HG03571 (cell line): ENCODE data around the gene YPEL2.
A peak's percentile ranks its signal among the peaks of the same experiment; 100 is the strongest.

Experiments used
- ATAC-seq: cut with Tn5 transposase; IDR thresholded peaks from one replicate; pipeline ENCODE4 v1.9.1; 2021; ENCODE audit not compliant: unreplicated experiment

YPEL2 gene

GRCh38 chr17:59330053-59330942 is 1.2 kb upstream of the YPEL2 start:
- no peak for ATAC-seq

DNA sequence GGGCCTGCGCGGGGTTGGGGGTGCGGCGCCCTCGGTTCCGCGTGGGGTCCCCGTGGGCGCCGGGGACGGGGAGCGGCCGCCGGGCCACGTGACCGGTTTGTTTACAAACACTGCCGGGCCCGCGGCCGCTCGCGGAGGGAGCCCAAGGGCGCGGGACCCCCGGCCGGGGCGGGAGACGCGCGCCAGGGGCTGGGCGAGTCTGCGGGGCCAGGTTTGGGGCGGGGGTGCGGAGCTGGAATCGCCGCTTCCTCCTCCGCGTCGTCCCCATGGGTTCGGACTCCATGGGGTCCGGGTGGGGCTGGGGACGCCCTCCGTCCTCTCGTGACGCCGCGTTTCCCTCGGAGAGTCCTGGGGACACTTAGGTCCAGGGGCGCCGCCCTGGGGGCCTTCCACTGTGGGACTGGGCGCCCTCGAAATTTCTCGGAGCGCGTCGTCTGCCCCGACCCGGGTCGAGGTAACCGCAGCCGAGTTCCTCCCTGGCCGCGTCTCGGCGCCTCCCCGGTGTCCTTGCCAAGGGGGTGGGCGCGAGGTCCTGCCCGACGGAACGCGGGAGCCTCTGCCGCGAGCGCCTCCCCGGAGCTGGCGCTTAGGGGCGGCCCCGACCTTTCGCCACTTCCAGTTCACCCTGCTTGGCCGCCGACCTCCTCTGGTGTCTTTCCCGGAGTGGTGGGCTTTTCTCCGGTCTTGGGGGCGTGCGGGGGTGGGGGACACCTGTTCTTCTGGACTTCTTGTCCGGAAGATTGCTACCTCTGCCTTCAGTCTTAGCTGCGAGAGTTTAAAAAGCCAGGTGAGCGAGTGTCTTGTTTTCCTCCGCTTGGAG is 684 bp downstream of the YPEL2 start:
- peak; percentile 25 for ATAC-seq

GRCh38 chr17:59332749-59333377 is 1.4 kb downstream of the YPEL2 start:
- ATAC-seq, result no peak

GRCh38 chr17:59333836-59334235 is 2.4 kb downstream of the YPEL2 start:
- no peak for ATAC-seq

DNA sequence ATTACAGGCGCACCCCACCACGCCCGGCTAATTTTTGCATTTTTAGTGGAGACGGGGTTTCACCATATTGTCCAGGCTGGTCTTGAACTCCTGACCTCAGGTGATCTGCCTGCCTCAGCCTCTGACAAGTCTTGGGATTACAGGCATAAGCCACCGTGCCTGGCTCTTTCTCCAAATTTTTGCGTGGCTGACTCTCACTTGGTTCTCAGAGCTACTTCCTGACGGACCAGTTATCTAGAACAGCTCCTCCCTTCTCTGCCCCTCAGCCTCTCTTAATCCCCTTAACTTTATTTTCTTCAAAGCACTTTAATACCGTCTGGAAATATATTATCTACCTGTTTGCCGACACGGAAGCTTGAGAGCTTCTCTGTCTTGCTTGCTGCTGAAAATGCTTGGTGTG is 4.2 kb downstream of the YPEL2 start:
- no peak for ATAC-seq

- ATAC-seq, result no peak
Observed at GRCh38 chr17:59337741-59338299, 6.4 kb downstream of the YPEL2 start.

- no peak for ATAC-seq
Observed at GRCh38 chr17:59338498-59338897, 7.0 kb downstream of the YPEL2 start.

DNA sequence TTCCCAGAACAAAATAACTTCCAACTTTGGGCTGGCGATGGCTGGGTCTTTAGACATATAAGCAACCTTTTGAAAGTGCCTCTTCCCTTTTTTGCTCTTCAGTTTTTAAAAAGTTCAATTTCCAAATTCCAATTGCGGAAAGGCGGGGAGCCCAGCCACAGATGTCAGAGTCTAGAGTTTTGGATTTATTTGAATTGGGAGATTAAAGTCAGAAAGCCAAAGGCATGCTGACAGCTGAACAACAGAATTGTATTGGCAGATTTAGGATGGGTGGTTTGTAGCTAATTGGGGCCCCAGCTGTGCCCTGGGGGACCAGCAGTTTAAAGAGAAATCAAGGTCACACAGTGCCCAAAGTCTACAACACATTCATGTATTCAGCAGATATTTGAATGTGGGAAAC is 10.5 kb downstream of the YPEL2 start:
- ATAC-seq, result no peak

GRCh38 chr17:59342681-59343131 is 11.3 kb downstream of the YPEL2 start:
- ATAC-seq, result no peak

GRCh38 chr17:59345476-59345875 is 14.0 kb downstream of the YPEL2 start:
- no peak for ATAC-seq

DNA sequence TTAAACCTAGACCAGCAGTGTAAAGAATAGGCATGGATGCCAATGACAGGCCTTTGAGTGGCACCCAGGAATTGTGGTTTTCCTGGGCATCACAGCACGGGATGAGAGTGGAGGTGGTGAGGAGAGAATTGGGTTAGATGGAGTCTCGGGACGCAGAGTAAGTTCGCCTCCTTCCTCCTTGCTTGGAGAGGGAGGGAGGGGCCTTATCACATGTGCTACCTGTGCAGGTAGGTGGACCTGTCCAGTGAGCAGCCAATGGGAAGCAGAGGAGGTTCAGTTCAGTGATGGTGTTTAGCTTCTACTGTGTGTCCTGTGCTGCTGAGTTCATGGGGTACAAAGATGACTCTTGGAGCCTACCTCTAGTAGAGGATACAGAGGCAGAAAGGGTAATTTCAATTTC is 14.9 kb downstream of the YPEL2 start:
- ATAC-seq, result no peak

DNA sequence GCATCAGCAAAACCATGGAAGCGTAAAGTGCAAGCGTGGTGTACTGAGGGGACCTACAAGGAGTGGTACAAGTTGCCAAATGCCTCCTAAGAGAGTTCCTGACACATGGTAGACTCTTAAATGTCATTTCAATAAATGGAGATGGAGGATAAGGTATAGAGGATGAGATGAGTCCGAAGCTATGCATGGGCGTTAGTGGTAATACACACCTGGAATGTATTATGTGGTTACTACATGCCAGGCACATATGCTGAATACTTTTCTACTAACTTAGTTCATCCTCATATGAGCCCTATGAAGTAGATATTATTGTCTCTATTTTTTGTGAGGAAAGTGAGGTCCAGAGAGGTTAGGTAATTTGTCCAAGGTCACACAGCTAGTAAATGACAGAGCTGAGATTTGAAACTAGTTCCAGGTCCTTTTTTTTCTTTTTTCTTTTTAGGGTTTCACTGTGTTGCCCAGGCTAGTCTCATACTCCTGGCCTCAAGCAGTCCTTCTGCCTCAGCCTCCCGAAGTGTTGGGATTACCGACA is 15.5 kb downstream of the YPEL2 start:
- no peak for ATAC-seq

- no peak for ATAC-seq
Observed at GRCh38 chr17:59347975-59348391, 16.5 kb downstream of the YPEL2 start.

DNA sequence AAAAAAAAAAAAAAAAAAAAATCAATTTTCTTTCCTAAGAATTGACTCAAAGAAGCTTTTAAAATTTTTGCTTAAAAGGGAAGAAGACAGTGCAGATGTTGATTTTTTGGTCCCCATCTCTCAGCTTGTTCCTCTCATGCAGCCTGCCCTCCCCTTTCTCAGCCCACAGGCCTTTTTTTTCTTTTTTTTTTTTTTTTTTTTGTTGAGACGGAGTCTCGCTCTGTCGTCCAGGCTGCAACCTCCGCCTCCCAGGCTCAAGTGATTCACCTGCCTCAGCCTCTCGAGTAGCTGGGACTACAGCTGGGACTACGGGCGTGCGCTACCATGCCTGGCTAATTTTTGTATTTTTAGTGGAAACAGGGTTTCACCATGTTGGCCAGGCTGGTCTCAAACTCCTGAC is 17.7 kb downstream of the YPEL2 start:
- ATAC-seq, result no peak

- no peak for ATAC-seq
Observed at GRCh38 chr17:59353106-59353854, 21.8 kb downstream of the YPEL2 start.

DNA sequence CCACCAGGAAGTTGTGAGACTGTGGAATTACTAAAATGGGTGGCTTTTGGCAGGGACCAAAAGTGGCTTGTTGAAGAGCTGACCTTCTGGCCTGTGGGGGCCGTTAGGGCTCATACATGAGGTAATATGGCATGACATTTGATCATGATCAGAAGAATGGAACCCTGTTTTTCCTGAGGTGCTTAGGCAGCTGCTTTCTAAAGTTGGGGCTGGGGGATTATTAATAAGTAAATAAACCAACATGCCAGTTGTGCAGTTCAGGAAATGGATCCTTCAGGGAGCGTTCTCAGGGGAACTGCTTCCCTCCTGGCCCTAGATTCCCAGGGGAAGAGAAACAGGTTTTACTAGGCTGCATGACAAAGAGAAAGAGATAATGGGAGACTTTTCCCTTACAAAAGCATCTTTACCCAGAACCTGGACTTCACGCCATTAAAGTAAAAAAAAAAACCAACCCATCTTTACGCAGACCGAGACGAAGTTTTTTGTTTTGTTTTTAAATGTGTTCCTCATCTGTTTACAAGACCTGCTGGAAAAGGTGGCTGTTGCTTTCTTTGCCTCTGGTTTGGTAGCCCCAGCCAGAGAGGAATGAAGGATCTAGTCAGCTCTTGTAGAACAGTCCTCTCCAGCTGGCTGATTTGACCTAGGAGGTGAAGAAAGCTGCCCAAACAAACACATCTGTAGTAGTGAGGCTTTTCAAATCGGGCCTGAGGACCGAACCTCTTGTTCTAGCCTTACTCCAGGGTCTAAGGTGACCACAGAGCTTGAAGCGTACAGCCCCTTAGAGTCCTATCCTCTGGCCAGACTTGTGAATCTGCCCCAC is 22.7 kb downstream of the YPEL2 start:
- no peak for ATAC-seq

- no peak for ATAC-seq
Observed at GRCh38 chr17:59355030-59355701, 23.7 kb downstream of the YPEL2 start.

- ATAC-seq, result no peak
Observed at GRCh38 chr17:59355702-59356325, 24.4 kb downstream of the YPEL2 start.
